Lower lobe of right lung (tissue), 2 donors: ENCODE results near the gene SIGLEC6. TPM values are rescaled to one million over a fixed set of nuclear protein-coding genes. Genes with fewer than 3 reads are reported as not detected.

Experiments
- ATAC-seq, 2 donors: fragments of 200-7000 bp; cut with Tn5 transposase; one replicate each; pipeline ENCODE4 v1.9.1; 2020 to 2022; ENCODE audit warnings: mild to moderate bottlenecking in 2 of 2, moderate library complexity in 2 of 2
- DNase-seq: peaks from one replicate; pipeline ENCODE4 v3.0.0-alpha.2; 2020
- H3K27ac ChIP-seq: fragments of 200-600 bp; one replicate; pipeline ENCODE4 v1.8.0; 2022
- H3K27me3 ChIP-seq: fragments of 200-600 bp; one replicate; pipeline ENCODE4 v1.8.0; 2022; ENCODE audit warnings: low read depth
- H3K36me3 ChIP-seq: fragments of 200-600 bp; one replicate; pipeline ENCODE4 v1.8.0; 2022; ENCODE audit warnings: mild to moderate bottlenecking
- H3K4me1 ChIP-seq: fragments of 200-600 bp; one replicate; pipeline ENCODE4 v1.8.0; 2022
- H3K4me3 ChIP-seq: fragments of 200-600 bp; one replicate; pipeline ENCODE4 v1.8.0; 2022; ENCODE audit warnings: mild to moderate bottlenecking
- H3K9me3 ChIP-seq: fragments of 200-600 bp; one replicate; pipeline ENCODE4 v1.8.0; 2022
- intact Hi-C: fragments of 100-400 bp; cut with DNase I; formaldehyde crosslinking; loops from one replicate; pipeline ENCODE4 v1.11.0; 2022
- total RNA-seq: library from RNA; stranded (reverse); fragmentation: NEBNext Ultra II Directional; extraction: Animal tissue kit (Norgen Biotek cat#: 25700); gene quantifications from one replicate; pipeline ENCODE4 v1.2.1, GENCODE V29; 2021
- TF ChIP-seq, protein P1 (sequence below): fragments of 200-600 bp; IDR thresholded peaks from one replicate; pipeline ENCODE4 v1.8.0; 2022; ENCODE audit warnings: antibody characterized with exemption, mild to moderate bottlenecking
- donor health status: DM: no; HTN: yes; CAD: no; lungs with severe emphysema.

Gene SIGLEC6
- total RNA-seq, 1 donor from 2014 or later, result 6.5 TPM

DNA sequence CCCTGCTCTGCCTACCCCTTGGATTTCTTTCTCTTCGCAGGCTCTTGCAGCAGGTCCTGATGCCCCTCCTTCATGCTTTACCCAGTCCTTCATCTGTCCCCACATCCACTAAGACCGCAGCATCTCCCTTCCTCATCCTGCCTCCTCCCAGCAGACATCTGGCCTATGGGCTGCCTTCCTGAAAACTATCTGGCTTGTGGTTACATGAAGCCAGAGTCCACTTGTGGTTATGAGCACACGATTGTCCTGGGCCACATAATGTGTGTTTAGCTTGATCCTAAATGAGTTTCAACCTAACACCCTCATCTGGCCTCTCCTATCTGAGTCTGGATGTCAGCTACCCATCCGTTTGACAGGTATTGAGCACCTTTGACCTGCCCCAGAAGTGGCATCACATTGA is 34.1 kb upstream of the SIGLEC6 start:
- DNase-seq (no peak), ATAC-seq (no peak)
- no peaks in the 10 kb centered on the region for H3K9me3 ChIP-seq
- H3K4me3 ChIP-seq, result no peak overlapping the region
- no peaks in the 10 kb centered on the region for H3K36me3 ChIP-seq
- peaks cover 24% of the 10 kb centered on the region for H3K27me3 ChIP-seq
- no peak overlapping the region for H3K27ac ChIP-seq
- TF ChIP-seq, protein P1, sequence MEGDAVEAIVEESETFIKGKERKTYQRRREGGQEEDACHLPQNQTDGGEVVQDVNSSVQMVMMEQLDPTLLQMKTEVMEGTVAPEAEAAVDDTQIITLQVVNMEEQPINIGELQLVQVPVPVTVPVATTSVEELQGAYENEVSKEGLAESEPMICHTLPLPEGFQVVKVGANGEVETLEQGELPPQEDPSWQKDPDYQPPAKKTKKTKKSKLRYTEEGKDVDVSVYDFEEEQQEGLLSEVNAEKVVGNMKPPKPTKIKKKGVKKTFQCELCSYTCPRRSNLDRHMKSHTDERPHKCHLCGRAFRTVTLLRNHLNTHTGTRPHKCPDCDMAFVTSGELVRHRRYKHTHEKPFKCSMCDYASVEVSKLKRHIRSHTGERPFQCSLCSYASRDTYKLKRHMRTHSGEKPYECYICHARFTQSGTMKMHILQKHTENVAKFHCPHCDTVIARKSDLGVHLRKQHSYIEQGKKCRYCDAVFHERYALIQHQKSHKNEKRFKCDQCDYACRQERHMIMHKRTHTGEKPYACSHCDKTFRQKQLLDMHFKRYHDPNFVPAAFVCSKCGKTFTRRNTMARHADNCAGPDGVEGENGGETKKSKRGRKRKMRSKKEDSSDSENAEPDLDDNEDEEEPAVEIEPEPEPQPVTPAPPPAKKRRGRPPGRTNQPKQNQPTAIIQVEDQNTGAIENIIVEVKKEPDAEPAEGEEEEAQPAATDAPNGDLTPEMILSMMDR, result no peak
- intact Hi-C loops, result no loop called here
- no peaks in the 10 kb centered on the region for H3K4me1 ChIP-seq

- ATAC-seq, result peak in 1 of 2 donors; percentile 23
- no peaks in the 10 kb centered on the region for H3K9me3 ChIP-seq
- no peak for DNase-seq
- H3K27me3 ChIP-seq, result peaks cover 24% of the 10 kb centered on the region
- intact Hi-C loops, result no loop called here
- no peak overlapping the region for H3K27ac ChIP-seq
- TF ChIP-seq, protein P1, result no peak
- H3K4me1 ChIP-seq, result no peaks in the 10 kb centered on the region
- no peaks in the 10 kb centered on the region for H3K36me3 ChIP-seq
- H3K4me3 ChIP-seq, result no peak overlapping the region
Measured at GRCh38 chr19:51564791-51565190, 33.3 kb upstream of the SIGLEC6 start.

GRCh38 chr19:51560339-51560738 is 28.9 kb upstream of the SIGLEC6 start:
- TF ChIP-seq, protein P1, result no peak
- Histone ChIP-seq H3K27ac (no peak overlapping the region), H3K9me3 (no peaks in the 10 kb centered on the region), H3K4me3 (no peak overlapping the region), H3K27me3 (peaks cover 17% of the 10 kb centered on the region), H3K4me1 (no peaks in the 10 kb centered on the region), H3K36me3 (no peaks in the 10 kb centered on the region)
- intact Hi-C loops, result no loop called here
- DNase-seq (no peak), ATAC-seq (no peak)

DNA sequence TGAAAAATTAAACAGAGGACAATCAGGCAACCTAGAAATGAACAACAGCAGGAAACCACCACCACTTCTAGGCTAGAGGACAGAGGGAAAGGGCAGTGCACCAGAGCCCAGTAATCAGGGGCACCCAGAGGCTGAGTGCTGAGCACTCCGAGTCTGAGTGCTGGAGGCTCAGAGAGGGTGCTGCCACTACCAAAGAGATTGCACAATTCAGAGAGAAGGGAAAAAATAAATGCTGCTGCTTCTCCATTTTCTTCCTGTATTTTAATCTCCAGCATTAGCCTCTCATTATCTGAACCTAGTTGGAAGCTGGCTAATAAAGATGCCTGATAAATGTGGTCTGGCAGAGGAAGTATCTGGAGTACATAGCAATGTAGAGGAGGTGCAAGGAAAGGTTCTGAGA is 27.8 kb upstream of the SIGLEC6 start:
- no peak overlapping the region for H3K4me3 ChIP-seq
- H3K4me1 ChIP-seq, result no peaks in the 10 kb centered on the region
- intact Hi-C loops, result no loop called here
- no peaks in the 10 kb centered on the region for H3K36me3 ChIP-seq
- peaks cover 6% of the 10 kb centered on the region for H3K27me3 ChIP-seq
- ATAC-seq (no peak), DNase-seq (no peak)
- TF ChIP-seq, protein P1, result no peak
- no peaks in the 10 kb centered on the region for H3K9me3 ChIP-seq
- H3K27ac ChIP-seq, result no peak overlapping the region

GRCh38 chr19:51552996-51553725 is 21.7 kb upstream of the SIGLEC6 start:
- DNase-seq (peak; percentile 71), ATAC-seq (peak; percentile 51 to 78)
- TF ChIP-seq, protein P1, result no peak
- Histone ChIP-seq H3K4me3 (no peak overlapping the region), H3K36me3 (no peaks in the 10 kb centered on the region), H3K9me3 (no peaks in the 10 kb centered on the region), H3K4me1 (no peaks in the 10 kb centered on the region), H3K27me3 (peaks cover 9% of the 10 kb centered on the region), H3K27ac (no peak overlapping the region)
- intact Hi-C loops, result no loop called here
